IMR-90 (cell line): ENCODE measurements around the gene TMEM248. TPM values are rescaled to one million over a fixed set of nuclear protein-coding genes. Genes with fewer than 3 reads are reported as not detected.

Source experiments
- ATAC-seq: fragments of 200-7000 bp; cut with Tn5 transposase; 2 replicates; pipeline ENCODE4 v1.9.1; 2020; ENCODE audit warnings: low read depth, mild to moderate bottlenecking, moderate library complexity
- BruUV-seq: library from RNA; stranded (reverse); fragments of 400-500 nt; replicated peaks from 2 replicates; lab custom pipeline; 2021; lab: Mats Ljungman, UMichigan
- CTCF ChIA-PET: fragments of 300-600 bp; formaldehyde crosslinking; extraction: SDS; loops from one replicate; lab custom pipeline; 2021; ENCODE audit warnings: antibody characterized with exemption; lab: Yijun Ruan, JAX
- POLR2A ChIA-PET: fragments of 300-600 bp; sonication (Branson Sonifier 250); formaldehyde crosslinking; loops from one replicate; lab custom pipeline; 2022; ENCODE audit warnings: antibody characterized with exemption; ENCODE audit not compliant: unreplicated experiment; lab: Charles Lee
- DNase-seq: peaks from one replicate; pipeline ENCODE4 v3.0.0; 2013
- H2AFZ ChIP-seq: replicated peaks from 2 replicates; pipeline ENCODE3; 2013; ENCODE audit warnings: low read length, mild to moderate bottlenecking; ENCODE audit not compliant: poor library complexity
- H2AK5ac ChIP-seq: 2 replicates; pipeline ENCODE4 v1.6.1; 2013; ENCODE audit warnings: low read depth, low read length, inconsistent platforms
- H2AK9ac ChIP-seq: replicated peaks from 2 replicates; pipeline ENCODE3; 2013; ENCODE audit warnings: mild to moderate bottlenecking, low read depth, low read length, moderate library complexity; ENCODE audit not compliant: poor library complexity
- H2BK120ac ChIP-seq: 2 replicates; pipeline ENCODE4 v1.6.1; 2013; ENCODE audit warnings: low read depth, low read length, inconsistent platforms
- H2BK15ac ChIP-seq: 3 replicates; pipeline ENCODE4 v1.6.1; 2013; ENCODE audit warnings: low read depth, low read length, inconsistent platforms
- H2BK20ac ChIP-seq: 2 replicates; pipeline ENCODE4 v1.6.1; 2013; ENCODE audit warnings: low read depth, mild to moderate bottlenecking, inconsistent platforms, low read length, moderate library complexity
- H2BK5ac ChIP-seq: 2 replicates; pipeline ENCODE4 v1.6.1; 2013; ENCODE audit warnings: mild to moderate bottlenecking, low read depth, low read length, inconsistent platforms; ENCODE audit not compliant: poor library complexity, severe bottlenecking
- H3K14ac ChIP-seq: replicated peaks from 2 replicates; pipeline ENCODE4 v1.6.1; 2013; ENCODE audit warnings: low read depth, low read length, inconsistent platforms
- H3K18ac ChIP-seq: 2 replicates; pipeline ENCODE4 v1.6.1; 2013; ENCODE audit warnings: low read depth, low read length, control low read depth
- H3K23ac ChIP-seq: 2 replicates; pipeline ENCODE4 v1.6.1; 2013; ENCODE audit warnings: low read depth, low read length, inconsistent platforms
- H3K27ac ChIP-seq: 2 replicates; pipeline ENCODE4 v1.5.1; 2013; ENCODE audit warnings: mild to moderate bottlenecking, control low read depth, low read length; ENCODE audit not compliant: insufficient read depth
- H3K27me3 ChIP-seq: 2 replicates; pipeline ENCODE4 v1.6.1; 2013; ENCODE audit warnings: low read length; ENCODE audit not compliant: control insufficient read depth, insufficient read depth
- H3K36me3 ChIP-seq: 2 replicates; pipeline ENCODE4 v1.6.1; 2013; ENCODE audit warnings: low read length, mixed read lengths; ENCODE audit not compliant: control insufficient read depth, insufficient read depth
- H3K4ac ChIP-seq: 2 replicates; pipeline ENCODE4 v1.6.1; 2013; ENCODE audit warnings: low read depth, low read length, inconsistent platforms
- H3K4me1 ChIP-seq: 2 replicates; pipeline ENCODE4 v1.6.1; 2013; ENCODE audit warnings: low read length, mixed read lengths; ENCODE audit not compliant: control insufficient read depth, insufficient read depth
- H3K4me2 ChIP-seq: 2 replicates; pipeline ENCODE4 v1.6.1; 2013; ENCODE audit warnings: low read depth, mild to moderate bottlenecking, control low read depth, low read length, moderate library complexity
- H3K4me3 ChIP-seq: 2 replicates; pipeline ENCODE4 v1.5.1; 2013; ENCODE audit warnings: low read depth, mild to moderate bottlenecking, control low read depth, low read length, moderate library complexity; ENCODE audit not compliant: insufficient read depth
- H3K56ac ChIP-seq: 2 replicates; pipeline ENCODE4 v1.6.1; 2013; ENCODE audit warnings: low read length, inconsistent platforms; ENCODE audit not compliant: insufficient read depth; ENCODE audit errors: extremely low read depth
- H3K79me1 ChIP-seq, 2 experiments: 2 replicates each; pipeline ENCODE4 v1.6.1; 2013; ENCODE audit warnings: low read length in 2 of 2, inconsistent platforms in 1 of 2, low read depth in 1 of 2
- H3K9ac ChIP-seq: 2 replicates; pipeline ENCODE4 v1.6.1; 2013; ENCODE audit warnings: low read depth, low read length, control low read depth
- H3K9me1 ChIP-seq: 2 replicates; pipeline ENCODE4 v1.6.1; 2013; ENCODE audit warnings: low read length, inconsistent platforms; ENCODE audit not compliant: insufficient read depth
- H3K9me3 ChIP-seq: 2 replicates; pipeline ENCODE4 v1.6.1; 2013; ENCODE audit warnings: low read length; ENCODE audit not compliant: control insufficient read depth, insufficient read depth
- H4K20me1 ChIP-seq: 2 replicates; pipeline ENCODE4 v1.6.1; 2013; ENCODE audit warnings: low read length, inconsistent platforms; ENCODE audit not compliant: insufficient read depth
- H4K5ac ChIP-seq: 2 replicates; pipeline ENCODE4 v1.6.1; 2013; ENCODE audit warnings: mild to moderate bottlenecking, low read depth, low read length, control low read depth
- H4K8ac ChIP-seq, 2 experiments: 2 replicates each; pipeline ENCODE4 v1.6.1; 2013; ENCODE audit warnings: low read depth in 2 of 2, low read length in 2 of 2, control low read depth in 1 of 2, inconsistent platforms in 1 of 2
- H4K91ac ChIP-seq: 2 replicates; pipeline ENCODE4 v1.6.1; 2013; ENCODE audit warnings: low read depth, low read length, inconsistent platforms; ENCODE audit not compliant: insufficient read depth
- CEBPB ChIP-seq: IDR thresholded peaks from 2 replicates; pipeline ENCODE4 v1.6.1; 2012; ENCODE audit warnings: low read depth, low read length, improper control_type of control experiment
- RCOR1 ChIP-seq: IDR thresholded peaks from 2 replicates; pipeline ENCODE4 v1.6.1; 2012; ENCODE audit warnings: mild to moderate bottlenecking, low read length, improper control_type of control experiment; ENCODE audit not compliant: insufficient replicate concordance
- RFX5 ChIP-seq: IDR thresholded peaks from 2 replicates; pipeline ENCODE4 v1.8.0; 2012; ENCODE audit warnings: low read depth, mild to moderate bottlenecking, low read length, moderate library complexity
- WGBS, 2 experiments: methylation state at CpG; one replicate each; pipeline versions ENCODE4 v1.1.5 to v1.1.7; 2013; ENCODE audit warnings: missing lambda C conversion rate in 2 of 2; ENCODE audit not compliant: insufficient read length in 1 of 2; ENCODE audit errors: extremely low coverage in 2 of 2; 5-methylcytosine and 5-hydroxymethylcytosine counted together
- dilution Hi-C: fragments of 300-500 bp; cut with HindIII; formaldehyde crosslinking; loops from one replicate; pipeline ENCODE4 v1.14.3; 2018; ENCODE audit warnings: low sequenced_read_pairs; ENCODE audit not compliant: unreplicated experiment
- in situ Hi-C: fragments of 300-500 bp; cut with MboI; formaldehyde crosslinking; loops from 3 replicates; pipeline ENCODE4 v1.14.3; 2019; ENCODE audit warnings: low sequenced_read_pairs, inconsistent platforms, mixed read lengths
- intact Hi-C: fragments of 100-400 bp; cut with micrococcal nuclease; formaldehyde crosslinking; loops from 2 replicates; pipeline ENCODE4 v1.10.0; 2022
- polyA plus RNA-seq, 3 experiments: library from polyadenylated mRNA; depleted of rRNA; stranded (reverse); fragments of >200 nt; gene quantifications; 2 replicates each; pipeline ENCODE4 v1.2.3, GENCODE V29; 2012; ENCODE audit warnings: low replicate concordance in 1 of 3
- total RNA-seq: library from RNA; depleted of rRNA; stranded (reverse); fragments of >200 nt; gene quantifications from 2 replicates; pipeline ENCODE4 v1.2.3, GENCODE V29; 2012

TMEM248 gene
- total and polyA plus RNA-seq, 2 of the 4 experiments (the other 2 are of a cell fraction): 103 to 175 TPM

- Histone ChIP-seq H2AFZ (peak overlapping the region; percentile 67), H3K79me1 (peaks cover 13 to 46% of the 10 kb centered on the region in 2 experiments; a peak in 3 of 4 replicates), H2AK5ac (0 out of 2 replicates have a peak overlapping the region, but pooled peaks have one; percentile 20), H4K5ac (no peak overlapping the region), H3K4me1 (peaks cover 8% of the 10 kb centered on the region), H3K27me3 (no peaks in the 10 kb centered on the region), H2AK9ac (peak overlapping the region; percentile 80), H2BK20ac (no peak overlapping the region), H3K4ac (peak overlapping the region; percentile 70), H3K23ac (no peak overlapping the region), H3K9me1 (peaks cover 10% of the 10 kb centered on the region; the same call in 1 of the 2 replicates), H4K8ac (peak overlapping the region in 1 of 2 experiments; percentile 2; a peak in 2 of 4 replicates), H2BK5ac (peak overlapping the region; percentile 28), H3K9ac (no peak overlapping the region), H4K91ac (peak overlapping the region; percentile 40), H3K4me2 (no peak overlapping the region), H2BK120ac (peak overlapping the region; percentile 74), H4K20me1 (0 out of 2 replicates have a peak, but pooled peaks cover 5% of the 10 kb centered on the region), H3K36me3 (peaks cover 50% of the 10 kb centered on the region), H3K14ac (0 out of 2 replicates have a peak overlapping the region, but pooled peaks have one; percentile 12), H2BK15ac (no peak overlapping the region; the same call in 2 of the 3 replicates), H3K4me3 (no peak overlapping the region), H3K9me3 (no peaks in the 10 kb centered on the region), H3K56ac (no peak overlapping the region), H3K18ac (no peak overlapping the region), H3K27ac (peak overlapping the region; percentile 8; the same call in 1 of the 2 replicates)
- CTCF ChIA-PET: no interaction called here
- in situ Hi-C loops: no loop called here
- dilution Hi-C loops: no loop called here
- no CpG with 5 or more reads among the region's 5 CpGs for WGBS, 2 experiments
- intact Hi-C loops: no loop called here
- DNase-seq (no peak), ATAC-seq (no peak)
- POLR2A ChIA-PET: interaction anchor here (0.6 kb wide), 1 partner anchor 125 kb away, joined by 3 read pairs; no protein-coding TSS in a partner anchor
- TF ChIP-seq CEBPB: 0 out of 2 replicates have a peak, but pooled peaks have one; percentile 8
- TF ChIP-seq RFX5: no peak
- TF ChIP-seq RCOR1: no peak
- BruUV-seq: no TSS peak
These were observed 32.0 kb downstream of the TMEM248 start for GRCh38 chr7:66953044-66953427.
